HG02938 (cell line): ENCODE results near the gene KIF6.
"Not testable (repeated sequence)": the region's sequence is repeated elsewhere in the genome, so short reads cannot be mapped to it uniquely, and the experiment has no call there.

ENCODE experiments used
- ATAC-seq: cut with Tn5 transposase; IDR thresholded peaks from one replicate; pipeline ENCODE4 v1.9.1; 2021; ENCODE audit warnings: mild to moderate bottlenecking, moderate library complexity; ENCODE audit not compliant: unreplicated experiment

The KIF6 gene

DNA sequence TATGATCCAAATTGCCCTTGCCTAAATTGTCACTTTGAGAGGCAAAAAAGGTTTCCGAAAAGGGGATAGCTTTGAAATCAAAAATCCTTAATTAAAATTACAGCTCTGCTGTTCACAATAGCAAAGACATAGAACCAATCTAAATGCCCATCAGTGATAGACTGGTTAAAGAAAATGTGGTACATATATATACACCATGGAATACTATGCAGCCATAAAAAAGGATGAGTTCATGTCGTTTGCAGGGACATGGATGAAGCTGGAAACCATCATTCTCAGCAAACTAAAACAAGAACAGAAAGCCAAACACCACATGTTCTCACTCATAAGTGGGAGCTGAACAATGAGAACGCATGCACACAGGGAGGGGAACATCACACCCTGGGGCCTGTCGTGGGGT lies 1.9 kb downstream of the KIF6 start:
- ATAC-seq: not testable (repeated sequence)

DNA sequence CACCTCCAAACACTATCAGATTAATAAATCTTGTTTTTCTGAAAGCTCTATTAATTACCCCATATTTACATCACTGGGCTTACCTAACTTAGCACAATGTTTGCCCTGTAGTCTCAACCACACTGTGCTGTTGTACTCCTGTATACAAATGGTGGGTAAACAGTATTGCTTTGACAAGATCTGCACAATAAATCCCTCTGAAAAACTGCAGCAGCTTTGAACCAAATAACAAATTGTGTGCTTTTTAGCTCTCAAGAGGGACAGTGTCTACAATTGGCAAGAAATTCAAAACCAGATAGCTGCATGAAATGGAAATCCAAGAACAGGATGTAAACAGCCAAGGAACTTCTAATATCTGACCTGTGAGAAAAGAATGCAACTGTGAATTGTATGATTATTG lies 10.4 kb downstream of the KIF6 start:
- no peak for ATAC-seq

GRCh38 chr6:39707962-39708683 lies 17.1 kb downstream of the KIF6 start:
- no peak for ATAC-seq

GRCh38 chr6:39706819-39707335 lies 18.3 kb downstream of the KIF6 start:
- no peak for ATAC-seq

GRCh38 chr6:39702265-39702664 lies 22.9 kb downstream of the KIF6 start:
- no peak for ATAC-seq

DNA sequence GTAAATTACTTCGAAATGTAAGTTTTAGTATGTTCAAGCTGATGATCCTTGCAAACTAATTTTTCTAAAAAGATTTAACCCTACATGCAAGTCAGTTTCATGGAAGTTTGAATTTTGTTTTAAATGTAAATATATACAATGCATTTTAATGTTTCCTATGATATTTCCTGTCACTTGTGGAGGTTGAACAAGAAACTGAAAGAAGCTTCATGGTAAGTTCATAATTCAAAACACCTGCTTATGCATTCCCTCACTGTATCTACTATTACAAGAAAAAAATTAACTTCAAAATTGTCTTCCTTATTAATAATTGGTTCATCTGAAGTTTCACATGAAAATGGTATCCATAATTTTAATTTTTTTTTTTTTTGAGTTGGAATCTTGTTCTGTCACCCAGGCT lies 24.8 kb downstream of the KIF6 start:
- no peak for ATAC-seq

DNA sequence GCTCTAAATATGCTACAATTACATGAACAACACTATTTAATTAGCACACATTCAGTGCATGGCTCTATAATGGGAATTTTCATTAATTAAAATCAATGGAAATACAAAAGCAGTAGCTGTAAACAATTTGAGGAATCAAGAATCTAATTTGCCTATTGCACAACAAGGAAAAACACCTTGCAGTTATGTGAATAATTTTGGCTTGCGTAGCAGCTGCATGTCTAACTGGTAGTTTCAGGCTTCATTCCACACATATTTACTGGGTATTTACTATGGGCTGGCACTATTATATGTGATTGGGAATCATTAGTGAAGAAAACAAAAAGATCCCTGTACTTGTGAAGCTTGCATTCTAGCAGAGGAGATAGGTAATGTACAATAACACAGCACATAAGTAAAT lies 26.4 kb downstream of the KIF6 start:
- ATAC-seq: no peak

DNA sequence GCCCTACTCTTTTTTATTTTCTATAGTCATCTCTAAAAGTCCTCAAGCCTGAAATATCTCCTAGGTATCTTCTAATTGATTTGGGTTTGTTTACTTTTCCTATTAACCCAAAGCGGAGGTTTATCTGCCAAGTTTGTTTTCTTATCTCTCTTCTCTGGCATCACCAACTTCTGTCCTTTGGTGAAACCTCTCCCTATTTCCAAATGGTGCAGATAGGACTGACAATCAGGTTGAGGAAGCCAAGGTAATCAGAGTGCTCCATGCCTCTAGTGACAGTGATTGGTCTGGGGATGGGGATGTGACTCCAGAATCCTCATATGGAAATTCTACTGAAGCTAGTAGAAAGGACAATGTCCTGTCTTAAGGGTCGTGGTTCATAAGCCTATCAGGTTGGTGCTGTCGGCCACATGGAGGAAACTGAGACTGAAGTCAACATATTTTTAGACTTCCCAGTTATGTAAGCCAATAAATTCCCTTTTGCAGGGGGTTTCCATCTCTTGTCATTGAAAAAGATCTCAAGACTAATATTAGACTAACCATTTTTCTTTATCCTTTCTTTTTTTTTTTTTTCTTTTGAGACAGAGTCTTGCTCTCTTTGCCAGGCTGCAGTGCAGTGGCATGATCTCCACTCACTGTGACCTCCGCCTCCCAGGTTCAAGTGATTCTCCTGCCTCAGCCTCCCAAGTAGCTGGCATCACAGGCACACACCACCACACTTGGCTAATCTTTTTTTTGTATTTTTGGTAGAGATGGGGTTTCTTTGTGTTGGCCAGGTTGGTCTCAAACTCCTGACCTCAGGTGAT lies 28.0 kb downstream of the KIF6 start:
- no peak for ATAC-seq

DNA sequence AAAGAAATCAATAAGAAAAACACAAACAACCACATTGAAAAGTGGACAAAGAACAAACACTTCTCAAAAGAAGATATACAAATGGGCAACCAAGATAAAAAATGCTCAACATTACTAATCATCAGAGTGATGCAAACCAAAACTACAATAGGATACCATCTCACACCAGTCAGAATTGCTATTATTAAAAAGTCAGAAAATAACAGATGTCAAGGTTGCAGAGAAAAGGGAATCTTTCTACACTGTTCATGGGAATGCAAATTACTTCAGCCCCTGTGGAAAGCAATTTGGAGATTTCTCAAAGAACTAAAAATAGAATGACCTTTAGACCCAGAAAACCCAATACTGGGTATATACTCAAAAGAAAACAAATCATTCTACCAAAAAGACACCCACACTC lies 29.8 kb downstream of the KIF6 start:
- no peak for ATAC-seq

DNA sequence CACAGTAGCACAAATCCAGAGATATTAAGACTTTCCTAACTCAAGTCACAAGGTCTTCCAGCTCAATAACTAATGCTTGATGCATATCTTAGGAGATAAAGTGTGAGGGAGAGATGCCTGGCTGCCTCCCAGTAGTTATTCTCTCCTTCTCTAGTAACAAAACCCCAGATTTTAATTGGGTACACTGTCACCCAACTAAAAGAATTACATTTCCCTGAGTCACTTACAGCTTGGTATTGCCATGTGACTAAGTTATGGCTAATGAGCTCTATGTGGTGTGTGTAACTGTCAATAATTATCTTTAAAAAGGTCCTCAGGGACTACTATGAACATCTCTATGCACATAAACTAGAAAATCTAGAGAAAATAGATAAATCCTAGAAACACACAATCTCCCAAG lies 32.0 kb downstream of the KIF6 start:
- ATAC-seq: no peak

GRCh38 chr6:39688494-39688893 lies 36.7 kb downstream of the KIF6 start:
- no peak for ATAC-seq

DNA sequence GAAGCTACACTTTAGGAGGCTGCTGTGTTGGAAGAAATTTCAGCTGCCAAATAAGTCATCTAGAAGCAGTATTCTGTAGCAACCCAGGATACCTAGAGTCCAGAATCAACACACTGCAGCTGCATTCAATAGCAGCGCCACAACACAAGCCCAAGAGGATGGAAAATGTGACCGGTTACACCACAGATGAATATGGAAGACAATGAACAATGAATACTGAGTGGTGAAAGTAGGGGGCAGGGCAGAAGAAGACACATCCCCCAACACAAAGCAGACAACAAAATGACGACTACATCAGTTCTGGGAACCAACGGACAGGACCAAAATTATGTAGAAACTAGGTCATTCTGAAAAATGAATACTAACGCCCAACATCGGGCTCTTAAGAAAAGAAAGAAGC lies 38.2 kb downstream of the KIF6 start:
- ATAC-seq: no peak

GRCh38 chr6:39685938-39686337 lies 39.3 kb downstream of the KIF6 start:
- no peak for ATAC-seq

DNA sequence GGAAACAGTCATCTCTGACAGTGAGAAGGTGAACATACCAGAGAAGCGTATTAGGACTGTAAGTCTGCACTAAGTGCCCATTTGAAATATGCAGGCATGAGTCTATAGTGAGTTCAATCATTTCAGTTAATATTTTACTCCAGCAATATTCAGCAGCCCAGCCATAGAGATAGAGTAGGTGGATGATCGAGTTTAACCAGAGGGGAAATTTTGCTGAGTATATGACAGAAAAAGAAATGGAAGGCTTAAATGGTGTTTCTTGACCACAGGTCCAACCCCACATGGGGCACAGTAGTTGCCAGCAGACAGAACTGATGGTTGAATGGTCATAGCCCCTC lies 39.8 kb downstream of the KIF6 start:
- no peak for ATAC-seq

DNA sequence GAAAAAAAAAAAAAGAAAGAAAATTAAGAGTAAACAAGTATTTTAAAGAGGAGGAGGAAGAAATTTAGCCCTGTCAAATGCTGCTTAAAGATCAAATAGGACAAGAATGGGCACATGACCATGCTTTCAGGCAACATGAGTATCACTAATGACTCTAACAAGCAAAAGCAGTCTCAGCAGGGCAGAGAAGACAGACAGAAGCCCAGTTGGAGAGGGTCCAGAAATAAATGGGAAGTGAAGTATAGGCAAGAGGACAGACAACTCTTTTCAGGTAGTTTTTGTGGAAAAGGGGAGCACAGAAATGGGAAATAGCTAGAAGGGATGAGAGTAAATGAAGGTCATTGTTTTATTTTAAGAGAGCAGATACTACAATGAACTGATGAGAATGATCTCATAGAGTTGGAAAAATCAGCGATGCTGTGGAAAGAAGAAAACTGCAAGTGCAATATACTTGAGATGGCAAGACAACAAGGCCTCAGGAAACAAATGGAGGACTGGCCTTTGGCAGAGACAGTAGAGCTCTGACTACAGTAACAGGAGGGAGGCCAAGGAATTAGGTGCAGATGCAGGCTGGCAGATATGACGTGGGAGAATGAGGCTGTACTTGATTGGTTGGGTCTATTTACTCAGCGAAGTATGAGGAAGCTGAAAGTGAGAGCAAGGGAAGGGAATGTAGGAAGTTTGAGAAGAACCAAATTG lies 40.3 kb downstream of the KIF6 start:
- no peak for ATAC-seq

- no peak for ATAC-seq
Observed at GRCh38 chr6:39681674-39682121, 43.5 kb downstream of the KIF6 start.

GRCh38 chr6:39678914-39679313 lies 46.3 kb downstream of the KIF6 start:
- no peak for ATAC-seq

- not testable (repeated sequence) for ATAC-seq
Observed at GRCh38 chr6:39677318-39677717, 47.9 kb downstream of the KIF6 start.

DNA sequence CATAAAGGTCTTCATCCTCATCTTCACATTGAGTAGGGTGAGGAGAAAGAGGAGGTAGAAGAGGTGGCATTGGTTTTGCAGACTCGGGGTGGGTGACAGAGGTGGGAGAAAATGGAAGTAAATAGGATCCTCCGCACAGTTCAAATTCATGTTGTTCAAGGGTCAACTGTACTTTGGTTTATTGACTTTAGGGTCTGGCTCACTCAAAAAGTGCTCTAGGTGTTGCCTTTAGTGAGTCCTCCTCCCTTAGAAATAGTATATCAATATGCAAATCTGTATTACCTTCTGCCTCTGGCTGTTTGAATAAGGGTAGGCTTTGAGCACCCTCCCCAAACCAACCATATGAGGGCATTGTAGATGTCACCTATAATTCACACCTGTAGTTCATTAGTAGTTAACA lies 54.7 kb downstream of the KIF6 start:
- ATAC-seq: no peak

DNA sequence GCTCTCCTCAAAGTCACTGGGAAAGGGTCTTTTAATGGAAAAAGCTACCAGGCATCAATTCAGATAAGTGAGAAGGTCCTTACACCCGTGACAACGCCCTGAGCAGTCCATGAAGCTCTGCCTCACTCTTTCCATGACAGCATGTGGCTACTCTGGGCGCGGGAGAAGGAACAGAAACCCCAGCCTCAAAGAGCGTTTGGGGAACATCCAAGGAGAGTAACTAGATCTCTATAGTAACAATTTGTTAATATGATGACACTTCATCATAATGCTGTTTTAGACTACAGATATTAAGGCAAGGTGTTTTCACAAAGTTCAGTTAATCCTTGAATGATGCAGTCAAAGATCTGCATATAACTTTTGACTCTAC lies 55.2 kb downstream of the KIF6 start:
- ATAC-seq: no peak

DNA sequence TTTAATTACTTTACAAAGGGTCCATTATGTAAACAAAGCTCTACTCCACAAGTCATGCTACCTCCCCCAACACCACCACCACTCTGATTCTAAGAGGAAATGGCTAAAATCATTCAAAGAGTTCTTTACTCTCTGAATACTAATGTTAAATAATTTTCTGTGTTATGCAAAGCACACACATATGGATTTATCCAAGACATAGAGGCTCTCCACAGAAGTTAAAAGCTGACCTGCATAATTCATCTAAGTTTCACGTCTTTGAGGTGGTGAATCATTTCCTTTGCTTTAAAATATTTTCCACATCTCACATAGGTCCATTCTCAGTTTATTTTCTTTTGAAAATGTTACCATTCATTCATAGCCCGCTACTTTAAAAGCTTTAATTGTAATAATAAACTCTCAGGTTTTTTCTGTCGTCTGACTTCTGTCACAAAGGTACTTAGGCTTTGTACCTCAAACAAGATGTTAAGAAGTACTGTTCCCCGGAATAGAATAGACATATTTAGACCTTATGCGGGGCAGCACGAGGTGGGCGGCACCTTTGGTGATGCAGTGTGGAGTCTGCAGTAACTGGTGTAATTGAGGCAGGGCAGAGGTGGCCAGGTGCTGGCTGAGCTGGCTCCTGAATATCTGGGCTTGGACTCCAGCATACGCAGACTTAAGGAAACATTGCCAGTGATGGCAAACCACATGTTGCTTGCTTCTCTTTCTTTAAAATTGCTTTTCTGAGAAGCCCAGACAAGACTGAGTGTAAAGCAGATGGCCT lies 55.8 kb downstream of the KIF6 start:
- no peak for ATAC-seq
